Suprapubic skin (tissue), 3 donors: ENCODE data around the gene SMPD1.

Experiments
- CTCF ChIP-seq, 2 donors: fragments of 200-600 bp in 1 of 2; fragments of 450-650 bp in 1 of 2; sonication (generic) in 1 of 2; IDR thresholded peaks; one replicate each; pipeline ENCODE4 v1.5.1; 2016 to 2019; ENCODE audit warnings: antibody characterized with exemption in 2 of 2, mild to moderate bottlenecking in 1 of 2, moderate library complexity in 1 of 2
- EP300 ChIP-seq: sonication (generic); formaldehyde crosslinking; IDR thresholded peaks from one replicate; pipeline ENCODE4 v1.6.1; 2017; ENCODE audit warnings: antibody characterized with exemption

- TF ChIP-seq CTCF (IDR thresholded peaks at IDR 0.05) (no peak), EP300 (no peak)
Observed at GRCh38 chr11:6406370-6406769, 16.1 kb downstream of the SMPD1 start.
